BE2C (cell line): ENCODE results near the gene ARFGAP3.

Experiments
- DNase-seq: peaks from one replicate; pipeline ENCODE4 v3.0.0-alpha.2; 2020
- H3K27me3 ChIP-seq: fragments of 250-450 bp; sonication (Bioruptor Pico); 2 replicates; pipeline ENCODE4 v1.5.1; 2020; ENCODE audit warnings: mild to moderate bottlenecking
- H3K36me3 ChIP-seq: fragments of 250-450 bp; sonication (Bioruptor Pico); 2 replicates; pipeline ENCODE4 v1.5.1; 2020; ENCODE audit warnings: mild to moderate bottlenecking
- H3K4me1 ChIP-seq: fragments of 250-450 bp; sonication (Bioruptor Pico); 2 replicates; pipeline ENCODE4 v1.5.1; 2020
- H3K4me3 ChIP-seq: 2 replicates; pipeline ENCODE4 v1.5.1; 2011; ENCODE audit warnings: low read depth, low read length
- H3K9me3 ChIP-seq: fragments of 250-450 bp; sonication (Bioruptor Pico); 2 replicates; pipeline ENCODE4 v1.5.1; 2020
- TF ChIP-seq, protein P1 (sequence below): IDR thresholded peaks from 2 replicates; pipeline ENCODE4 v1.5.1; 2012; ENCODE audit warnings: mild to moderate bottlenecking, low read depth, low read length

Gene ARFGAP3

DNA sequence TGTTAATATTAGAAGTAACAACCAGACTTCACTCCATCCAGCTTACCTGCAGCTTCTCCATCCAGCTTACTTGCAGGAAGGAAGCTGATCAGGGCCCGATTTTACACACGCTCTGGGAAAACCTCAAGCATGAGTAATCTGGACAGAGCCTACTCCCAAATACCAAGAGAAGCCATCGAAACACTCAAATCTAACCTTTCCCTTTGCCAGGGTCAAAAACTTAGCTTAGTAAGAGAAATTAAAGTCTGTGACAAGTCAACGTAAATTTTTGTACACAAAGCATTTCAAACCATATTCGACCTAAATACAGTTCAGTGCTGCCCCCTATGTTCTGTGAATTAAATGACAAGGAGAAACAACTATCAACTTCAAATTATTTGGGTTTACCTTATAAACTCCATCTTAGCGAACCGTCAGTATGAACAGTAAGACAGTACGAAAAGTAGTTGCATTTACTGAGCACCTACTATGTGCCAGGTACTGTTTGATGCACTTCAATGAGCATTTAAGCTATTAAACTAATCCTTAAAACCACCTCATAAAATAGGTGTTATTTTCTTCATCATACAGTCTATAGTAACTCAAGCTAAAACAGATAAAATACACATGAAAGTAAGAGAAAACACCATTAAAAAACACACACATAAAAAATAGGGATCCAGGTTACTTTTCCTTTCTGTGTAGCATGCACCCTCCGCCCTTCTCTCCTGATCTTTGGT is 36.9 kb downstream of the ARFGAP3 start:
- Histone ChIP-seq H3K27me3 (no peaks in the 10 kb centered on the region), H3K4me3 (no peak overlapping the region), H3K36me3 (no peaks in the 10 kb centered on the region), H3K9me3 (no peaks in the 10 kb centered on the region), H3K4me1 (no peaks in the 10 kb centered on the region)
- TF ChIP-seq, protein P1, sequence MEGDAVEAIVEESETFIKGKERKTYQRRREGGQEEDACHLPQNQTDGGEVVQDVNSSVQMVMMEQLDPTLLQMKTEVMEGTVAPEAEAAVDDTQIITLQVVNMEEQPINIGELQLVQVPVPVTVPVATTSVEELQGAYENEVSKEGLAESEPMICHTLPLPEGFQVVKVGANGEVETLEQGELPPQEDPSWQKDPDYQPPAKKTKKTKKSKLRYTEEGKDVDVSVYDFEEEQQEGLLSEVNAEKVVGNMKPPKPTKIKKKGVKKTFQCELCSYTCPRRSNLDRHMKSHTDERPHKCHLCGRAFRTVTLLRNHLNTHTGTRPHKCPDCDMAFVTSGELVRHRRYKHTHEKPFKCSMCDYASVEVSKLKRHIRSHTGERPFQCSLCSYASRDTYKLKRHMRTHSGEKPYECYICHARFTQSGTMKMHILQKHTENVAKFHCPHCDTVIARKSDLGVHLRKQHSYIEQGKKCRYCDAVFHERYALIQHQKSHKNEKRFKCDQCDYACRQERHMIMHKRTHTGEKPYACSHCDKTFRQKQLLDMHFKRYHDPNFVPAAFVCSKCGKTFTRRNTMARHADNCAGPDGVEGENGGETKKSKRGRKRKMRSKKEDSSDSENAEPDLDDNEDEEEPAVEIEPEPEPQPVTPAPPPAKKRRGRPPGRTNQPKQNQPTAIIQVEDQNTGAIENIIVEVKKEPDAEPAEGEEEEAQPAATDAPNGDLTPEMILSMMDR, result peak; percentile 67
- DNase-seq, result no peak

DNA sequence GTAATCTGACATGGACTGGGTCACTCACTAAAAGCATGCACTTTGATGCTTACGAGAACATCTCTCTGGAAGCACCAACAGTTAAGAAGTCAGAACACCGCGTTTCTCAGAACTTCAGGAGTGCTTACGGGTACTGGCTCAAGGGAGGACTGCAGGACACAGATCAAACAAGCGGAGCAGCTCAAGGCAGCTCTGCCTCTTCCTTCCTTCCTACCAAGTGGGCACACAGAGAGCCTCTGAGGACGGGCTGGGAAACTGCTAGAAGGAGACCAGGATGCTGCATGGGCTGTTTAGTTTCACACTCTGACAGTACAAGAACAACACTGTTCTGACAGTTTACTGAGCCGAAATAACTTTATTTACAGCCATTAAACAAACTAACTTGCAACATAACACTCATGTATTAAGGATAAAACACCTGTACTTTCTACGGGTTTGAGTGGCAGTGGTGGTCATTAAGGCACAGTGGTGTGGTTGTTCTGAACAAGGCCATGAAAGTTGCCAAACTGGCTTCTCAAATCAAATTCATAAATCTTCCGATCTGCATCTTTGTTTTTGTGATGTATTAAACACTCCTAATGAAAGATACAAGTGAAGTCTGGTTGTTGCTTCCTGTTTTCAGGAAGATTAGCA is 37.5 kb downstream of the ARFGAP3 start:
- TF ChIP-seq, protein P1, result no peak
- no peaks in the 10 kb centered on the region for H3K9me3 ChIP-seq
- H3K4me3 ChIP-seq, result no peak overlapping the region
- no peaks in the 10 kb centered on the region for H3K27me3 ChIP-seq
- no peaks in the 10 kb centered on the region for H3K36me3 ChIP-seq
- H3K4me1 ChIP-seq, result no peaks in the 10 kb centered on the region
- no peak for DNase-seq

DNA sequence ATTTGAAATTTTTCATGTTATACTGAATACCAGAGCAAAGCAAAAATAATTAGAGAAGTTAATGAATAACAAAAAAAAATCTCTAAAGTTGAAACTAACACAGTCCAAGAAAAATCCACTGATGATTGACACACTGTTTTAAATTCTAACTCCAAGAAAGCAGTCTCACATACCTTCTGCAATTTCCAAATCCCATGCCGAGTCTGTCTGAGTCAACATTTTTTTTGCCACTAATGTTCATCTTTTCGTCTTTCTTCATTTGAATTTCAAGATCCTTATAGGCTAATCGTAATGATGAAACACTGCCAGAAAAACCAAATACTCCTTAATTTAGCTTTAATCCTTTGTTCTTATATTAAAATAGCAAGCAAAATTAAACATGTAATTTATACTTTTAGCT is 39.5 kb downstream of the ARFGAP3 start:
- DNase-seq, result no peak

DNA sequence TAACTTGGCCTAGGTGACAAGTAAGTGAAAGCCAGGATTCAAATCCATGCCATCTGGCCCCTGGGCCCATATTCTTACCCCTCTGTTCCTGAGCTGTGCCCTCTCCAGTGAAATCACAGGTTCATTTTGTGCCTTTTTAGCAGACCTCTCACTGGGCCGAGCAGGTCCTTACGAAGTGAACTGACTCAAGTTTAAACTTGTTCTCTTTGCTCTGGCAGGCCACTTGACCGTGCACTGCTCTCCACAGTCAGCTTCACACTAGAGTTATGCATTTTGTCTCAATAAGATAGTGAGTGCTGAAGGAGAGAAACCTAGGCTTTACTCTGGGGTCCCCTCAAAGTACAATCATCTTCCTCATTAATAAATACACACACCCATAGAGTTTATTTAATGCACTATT is 40.7 kb downstream of the ARFGAP3 start:
- Histone ChIP-seq H3K4me1 (no peaks in the 10 kb centered on the region), H3K36me3 (no peaks in the 10 kb centered on the region), H3K27me3 (no peaks in the 10 kb centered on the region), H3K9me3 (no peaks in the 10 kb centered on the region), H3K4me3 (no peak overlapping the region)
- DNase-seq, result no peak
- TF ChIP-seq, protein P1, result no peak

More for the DNA sequence above, 39.5 kb downstream of the ARFGAP3 start:
- Histone ChIP-seq H3K27me3 (no peaks in the 10 kb centered on the region), H3K4me1 (no peaks in the 10 kb centered on the region), H3K4me3 (no peak overlapping the region), H3K36me3 (no peaks in the 10 kb centered on the region), H3K9me3 (no peaks in the 10 kb centered on the region)
- TF ChIP-seq, protein P1, result no peak

DNA sequence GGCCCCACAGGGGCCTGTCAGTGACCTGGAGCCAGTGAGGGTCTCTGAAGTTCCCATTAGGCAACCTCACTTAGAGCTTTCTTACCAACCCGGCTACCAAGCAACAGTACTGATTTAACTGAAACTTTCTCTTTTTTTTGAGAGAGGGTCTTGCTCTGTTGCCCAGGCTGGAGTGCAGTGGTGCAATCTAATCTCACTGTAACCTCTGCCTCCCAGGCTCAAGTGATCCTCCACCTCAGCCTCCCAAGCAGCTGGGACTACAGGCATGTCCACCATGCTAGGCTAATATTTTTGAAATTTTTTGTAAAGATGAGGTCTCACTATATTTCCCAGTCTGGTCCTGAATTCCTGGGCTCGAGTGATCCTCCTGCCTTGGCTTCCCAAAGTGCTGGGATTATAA is 42.5 kb downstream of the ARFGAP3 start:
- H3K36me3 ChIP-seq, result no peaks in the 10 kb centered on the region
- no peaks in the 10 kb centered on the region for H3K27me3 ChIP-seq
- no peaks in the 10 kb centered on the region for H3K4me1 ChIP-seq
- H3K9me3 ChIP-seq, result no peaks in the 10 kb centered on the region
- no peak overlapping the region for H3K4me3 ChIP-seq
- TF ChIP-seq, protein P1, result no peak
- no peak for DNase-seq

DNA sequence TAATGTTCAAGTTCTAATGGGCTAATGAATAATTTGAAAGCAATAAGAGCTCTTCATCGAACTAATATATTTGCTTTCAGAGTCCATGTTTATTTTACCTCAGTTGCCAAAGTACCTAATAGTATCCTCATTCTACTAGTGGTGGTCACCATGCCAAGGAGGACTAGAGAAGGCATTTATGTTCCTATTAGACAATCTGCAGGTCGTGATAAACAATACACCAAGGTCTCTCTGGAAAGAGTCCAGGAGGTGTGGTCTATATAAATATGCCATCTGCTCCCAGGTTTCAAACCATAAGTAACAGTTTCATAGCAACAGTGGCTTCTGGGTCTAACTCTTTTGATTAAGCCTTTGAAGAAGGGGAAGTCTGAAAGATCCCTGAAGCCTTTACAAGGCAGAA is 42.9 kb downstream of the ARFGAP3 start:
- DNase-seq, result no peak
- no peaks in the 10 kb centered on the region for H3K36me3 ChIP-seq
- H3K4me1 ChIP-seq, result no peaks in the 10 kb centered on the region
- H3K4me3 ChIP-seq, result no peak overlapping the region
- H3K9me3 ChIP-seq, result no peaks in the 10 kb centered on the region
- H3K27me3 ChIP-seq, result no peaks in the 10 kb centered on the region
- TF ChIP-seq, protein P1, result no peak
